KOPT-K1 (cell line): ENCODE results near the gene PPM1A.

ENCODE experiments used
- H3K27ac ChIP-seq: fragments of 200-600 bp; sonication (generic); 2 replicates; pipeline ENCODE4 v1.5.1; 2016; ENCODE audit warnings: antibody characterized with exemption, mild to moderate bottlenecking, low read depth, low read length; ENCODE audit not compliant: poor library complexity, severe bottlenecking
- H3K36me3 ChIP-seq: fragments of 200-600 bp; sonication (generic); 2 replicates; pipeline ENCODE4 v1.5.1; 2017; ENCODE audit warnings: antibody characterized with exemption, mild to moderate bottlenecking, low read length, moderate library complexity; ENCODE audit not compliant: insufficient read depth
- H3K9me3 ChIP-seq: fragments of 200-600 bp; sonication (generic); 2 replicates; pipeline ENCODE4 v1.5.1; 2017; ENCODE audit warnings: antibody characterized with exemption, low read length, mild to moderate bottlenecking; ENCODE audit not compliant: insufficient read depth, poor library complexity, severe bottlenecking

PPM1A gene

DNA sequence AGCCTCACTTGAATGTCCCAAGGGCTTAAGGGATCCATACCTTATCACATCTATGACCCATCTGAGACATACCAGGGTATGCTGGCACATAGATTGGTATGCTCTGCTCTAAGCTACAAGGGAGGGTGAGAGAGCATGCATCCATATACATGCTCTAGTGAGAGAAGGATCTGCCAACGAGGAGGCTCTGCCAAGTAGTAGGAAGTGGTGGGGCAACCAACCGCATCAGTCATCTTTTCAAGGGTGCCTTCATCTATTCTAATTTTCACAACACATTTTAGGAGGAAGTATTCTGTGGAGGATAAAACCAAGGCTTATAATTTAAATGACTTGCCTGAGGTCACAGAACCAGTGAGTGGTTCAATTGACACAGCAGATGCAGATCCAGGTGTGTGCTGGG, 6.6 kb upstream of the PPM1A start:
- Histone ChIP-seq H3K36me3 (no peaks in the 10 kb centered on the region), H3K9me3 (no peaks in the 10 kb centered on the region), H3K27ac (no peak overlapping the region)

GRCh38 chr14:60245380-60246177, 3.4 kb upstream of the PPM1A start:
- no peaks in the 10 kb centered on the region for H3K36me3 ChIP-seq
- H3K27ac ChIP-seq, result no peak overlapping the region
- no peaks in the 10 kb centered on the region for H3K9me3 ChIP-seq

- H3K36me3 ChIP-seq, result no peaks in the 10 kb centered on the region
- H3K9me3 ChIP-seq, result no peaks in the 10 kb centered on the region
- peak overlapping the region; percentile 98 for H3K27ac ChIP-seq
Measured at GRCh38 chr14:60247994-60248696, 876 bp upstream of the PPM1A start.

DNA sequence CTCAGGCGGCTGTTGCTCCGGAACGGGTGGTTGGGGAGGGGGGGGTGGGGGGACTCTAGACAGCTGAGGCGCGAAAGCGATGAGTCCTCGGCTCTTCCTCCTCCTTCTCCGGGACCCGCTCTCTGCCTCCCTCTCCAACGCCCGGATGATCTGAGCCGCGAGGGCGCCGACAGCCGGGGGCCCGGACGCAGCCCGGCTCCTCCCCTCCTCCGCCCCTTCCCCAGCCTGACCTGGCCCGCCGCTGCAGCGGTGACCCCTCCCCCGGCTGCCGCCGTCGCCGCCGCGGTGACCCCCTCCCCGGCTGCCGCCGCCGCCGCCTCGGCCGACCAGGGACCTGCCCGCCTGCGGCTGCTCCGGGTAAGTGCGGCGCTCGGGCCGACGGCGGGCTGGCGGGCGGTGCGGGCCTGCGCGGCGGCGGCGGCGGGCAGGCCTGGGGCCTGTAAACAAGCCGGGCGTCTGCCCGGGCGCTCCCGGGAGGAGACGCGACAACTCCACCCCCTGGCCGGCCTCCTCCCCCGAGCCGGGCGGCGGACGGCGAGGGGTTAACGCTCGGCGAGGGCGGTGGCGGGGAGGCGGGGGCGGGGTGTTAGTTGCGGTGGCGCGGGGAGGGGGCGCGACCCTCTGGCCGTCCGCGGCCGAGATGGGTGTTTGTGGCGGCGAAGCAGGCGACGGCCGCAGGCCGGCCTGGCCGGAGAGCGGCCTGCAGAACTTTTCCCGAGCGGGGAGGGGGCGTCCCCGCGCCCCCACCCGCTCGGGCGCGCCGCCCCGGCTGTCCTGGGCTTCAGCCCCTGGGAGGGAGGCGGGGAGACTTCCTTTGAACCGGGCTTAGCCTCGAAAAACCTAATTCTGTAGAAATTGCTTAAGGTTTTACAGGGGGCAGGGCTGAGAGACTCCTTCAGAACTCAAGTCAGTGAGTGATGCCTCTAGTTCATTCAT, 568 bp downstream of the PPM1A start:
- Histone ChIP-seq H3K36me3 (no peaks in the 10 kb centered on the region), H3K27ac (peak overlapping the region; percentile 98), H3K9me3 (no peaks in the 10 kb centered on the region)

- no peaks in the 10 kb centered on the region for H3K36me3 ChIP-seq
- peak overlapping the region; percentile 98 for H3K27ac ChIP-seq
- no peaks in the 10 kb centered on the region for H3K9me3 ChIP-seq
Measured at GRCh38 chr14:60250257-60251035, 1.4 kb downstream of the PPM1A start.

DNA sequence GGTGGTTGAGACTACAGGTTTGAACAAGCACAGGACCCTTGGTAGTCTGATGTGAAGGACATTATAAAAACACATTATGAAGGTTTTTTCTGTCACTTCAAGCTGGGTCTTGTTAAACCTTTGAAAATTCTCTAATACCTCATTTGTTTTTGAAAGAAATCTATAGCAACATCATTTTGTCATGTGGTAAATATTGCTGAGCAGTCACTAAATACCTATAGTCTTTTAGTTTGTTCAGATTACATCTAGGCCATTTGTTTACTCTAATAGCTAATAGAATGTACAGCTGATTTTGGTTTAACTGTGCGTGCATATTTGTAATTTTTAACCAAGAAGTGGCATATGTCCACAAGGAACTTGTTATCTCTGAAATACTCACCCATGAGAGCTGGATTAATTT, 2.9 kb downstream of the PPM1A start:
- H3K36me3 ChIP-seq, result no peaks in the 10 kb centered on the region
- no peaks in the 10 kb centered on the region for H3K9me3 ChIP-seq
- H3K27ac ChIP-seq, result no peak overlapping the region

- H3K27ac ChIP-seq, result no peak overlapping the region
- no peaks in the 10 kb centered on the region for H3K36me3 ChIP-seq
- no peaks in the 10 kb centered on the region for H3K9me3 ChIP-seq
Measured at GRCh38 chr14:60252630-60253029, 3.6 kb downstream of the PPM1A start.

- Histone ChIP-seq H3K36me3 (no peaks in the 10 kb centered on the region), H3K9me3 (no peaks in the 10 kb centered on the region), H3K27ac (no peak overlapping the region)
Measured at GRCh38 chr14:60253649-60254048, 4.6 kb downstream of the PPM1A start.

DNA sequence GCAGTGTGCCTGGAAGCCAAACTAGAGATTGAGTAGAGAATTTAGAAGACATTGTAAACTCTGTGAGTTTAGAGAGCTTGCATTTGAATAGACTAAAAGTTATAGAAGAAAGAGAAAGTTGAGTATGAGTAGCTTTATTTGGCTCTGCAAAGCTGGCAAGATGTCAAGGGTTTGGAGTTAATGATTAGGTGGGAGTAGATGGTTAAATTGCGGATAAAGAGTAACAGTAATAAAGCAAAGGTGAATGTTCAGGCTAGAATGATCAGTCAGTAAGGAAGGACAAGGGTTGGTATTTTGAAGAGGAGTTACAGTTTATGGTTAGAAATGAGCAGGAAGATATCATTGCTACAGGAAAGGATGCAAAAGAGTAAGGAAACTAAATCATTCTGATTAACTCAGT, 5.2 kb downstream of the PPM1A start:
- no peaks in the 10 kb centered on the region for H3K36me3 ChIP-seq

DNA sequence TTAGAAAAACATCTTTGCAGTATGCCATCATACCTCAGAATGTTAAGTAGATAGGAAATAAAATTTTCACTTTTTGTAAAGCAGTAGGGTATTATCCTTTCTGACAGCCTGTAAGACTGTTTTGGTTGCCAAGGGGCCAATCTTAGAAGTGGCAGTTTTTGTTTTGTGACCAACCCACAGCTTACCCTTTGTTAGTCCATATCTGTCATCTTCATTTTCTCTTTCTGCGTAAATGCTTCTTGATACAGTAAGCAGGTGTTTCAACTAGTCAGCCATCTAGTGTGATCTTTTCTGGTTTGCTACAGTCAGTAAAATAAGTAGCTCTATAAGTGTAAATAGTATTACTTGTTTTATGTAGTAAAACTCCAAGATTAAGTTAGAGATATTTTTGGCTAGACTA, 8.8 kb downstream of the PPM1A start:
- Histone ChIP-seq H3K36me3 (peaks cover 9% of the 10 kb centered on the region), H3K9me3 (peaks cover 4% of the 10 kb centered on the region), H3K27ac (peak overlapping the region; percentile 6)

More for the DNA sequence above, 5.2 kb downstream of the PPM1A start:
- no peak overlapping the region for H3K27ac ChIP-seq
- H3K9me3 ChIP-seq, result no peaks in the 10 kb centered on the region

DNA sequence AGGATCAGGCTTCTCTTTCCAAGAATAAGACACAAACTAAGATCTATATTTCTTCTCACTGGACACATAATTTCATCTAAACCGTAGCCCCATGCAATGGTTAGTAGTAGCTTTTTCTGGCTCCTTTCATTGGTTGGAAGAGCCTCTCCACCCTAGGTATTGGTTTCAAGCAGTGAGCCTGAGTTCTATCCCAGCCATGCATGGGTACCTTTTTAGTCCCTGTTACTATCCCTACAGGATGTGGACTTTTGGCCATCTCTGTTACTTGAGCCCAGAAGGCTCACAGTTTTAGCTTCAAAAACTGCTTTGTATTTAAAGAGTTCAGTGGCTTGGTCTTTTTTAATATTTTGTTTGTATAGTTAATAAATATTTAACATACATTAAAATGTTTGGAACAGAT, 16.1 kb downstream of the PPM1A start:
- peaks cover 20% of the 10 kb centered on the region for H3K36me3 ChIP-seq
- H3K9me3 ChIP-seq, result peaks cover 34% of the 10 kb centered on the region
- H3K27ac ChIP-seq, result no peak overlapping the region

DNA sequence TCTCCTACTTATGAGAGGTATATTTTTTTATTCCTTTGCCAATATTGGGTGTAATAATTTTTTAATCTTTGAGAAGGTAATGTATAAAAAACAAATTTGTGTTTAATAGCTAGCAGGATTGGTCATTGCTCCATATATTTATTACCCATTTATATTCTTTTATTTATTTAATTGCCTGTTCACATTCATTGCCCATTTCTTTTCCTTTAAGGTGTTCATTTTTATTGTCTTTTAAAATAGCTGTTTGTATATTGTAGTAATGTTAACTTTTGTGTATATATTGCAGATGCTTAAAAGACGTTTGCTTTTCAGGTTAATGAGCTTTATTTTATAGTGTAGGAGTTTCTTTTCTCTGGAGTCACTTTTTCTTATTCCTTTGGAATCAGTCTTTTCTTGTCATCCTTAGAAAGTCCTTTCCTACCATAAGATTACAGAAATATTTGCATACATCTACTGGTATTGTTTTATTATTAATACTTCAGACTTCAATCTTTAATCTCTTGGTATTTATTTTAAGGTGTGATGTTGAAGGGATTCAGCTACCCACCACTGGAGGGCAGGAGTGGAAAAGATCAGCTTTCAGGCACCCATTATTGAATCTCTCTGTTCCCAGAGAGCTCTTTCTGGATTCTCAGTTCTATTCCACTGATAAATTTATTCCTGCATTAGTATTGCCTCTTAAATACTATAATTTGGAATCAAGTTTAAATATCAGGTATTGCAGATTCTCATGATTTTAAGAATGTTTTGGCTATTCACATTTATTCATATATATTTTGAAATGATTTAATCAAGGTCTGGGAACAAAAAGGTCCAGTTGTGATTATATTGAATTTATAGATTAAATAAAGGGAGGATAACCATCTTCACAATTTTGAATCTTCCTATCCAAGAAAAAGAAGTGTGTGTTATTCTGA, 17.3 kb downstream of the PPM1A start:
- Histone ChIP-seq H3K9me3 (peaks cover 34% of the 10 kb centered on the region), H3K36me3 (peaks cover 20% of the 10 kb centered on the region)

GRCh38 chr14:60272177-60272576, 23.2 kb downstream of the PPM1A start:
- no peak overlapping the region for H3K27ac ChIP-seq
- H3K9me3 ChIP-seq, result no peaks in the 10 kb centered on the region
- 0 out of 2 replicates have a peak, but pooled peaks cover 5% of the 10 kb centered on the region for H3K36me3 ChIP-seq

More for the DNA sequence above, 17.3 kb downstream of the PPM1A start:
- H3K27ac ChIP-seq, result no peak overlapping the region
